Measurements from ENCODE around the gene DMXL2.
"Not testable (repeated sequence)": the region's sequence is repeated elsewhere in the genome, so short reads cannot be mapped to it uniquely, and the experiment has no call there.

The DMXL2 gene

GRCh38 chr15:51621155-51621765 is 1.3 kb downstream of the DMXL2 start:
- no peak for DNase-seq

- DNase-seq = no peak
Observed at GRCh38 chr15:51620641-51621040, 1.9 kb downstream of the DMXL2 start.

- DNase-seq = no peak
Observed at GRCh38 chr15:51620122-51620521, 2.4 kb downstream of the DMXL2 start.

GRCh38 chr15:51619331-51620035 is 3.1 kb downstream of the DMXL2 start:
- DNase-seq = no peak

GRCh38 chr15:51617886-51618285 is 4.7 kb downstream of the DMXL2 start:
- no peak for DNase-seq

GRCh38 chr15:51613951-51614350 is 8.6 kb downstream of the DMXL2 start:
- DNase-seq = no peak

- DNase-seq = not testable (repeated sequence)
Observed at GRCh38 chr15:51612669-51613068, 9.9 kb downstream of the DMXL2 start.

- DNase-seq = not testable (repeated sequence)
Observed at GRCh38 chr15:51603462-51603948, 19.1 kb downstream of the DMXL2 start.

- no peak for DNase-seq
Observed at GRCh38 chr15:51603002-51603401, 19.6 kb downstream of the DMXL2 start.

- DNase-seq = no peak
Observed at GRCh38 chr15:51602484-51602883, 20.1 kb downstream of the DMXL2 start.

GRCh38 chr15:51601801-51602200 is 20.8 kb downstream of the DMXL2 start:
- no peak for DNase-seq

GRCh38 chr15:51600114-51600513 is 22.5 kb downstream of the DMXL2 start:
- DNase-seq = no peak

- DNase-seq = no peak
Observed at GRCh38 chr15:51589881-51590568, 32.5 kb downstream of the DMXL2 start.

- DNase-seq = no peak
Observed at GRCh38 chr15:51588966-51589365, 33.6 kb downstream of the DMXL2 start.

GRCh38 chr15:51585986-51586385 is 36.6 kb downstream of the DMXL2 start:
- no peak for DNase-seq

GRCh38 chr15:51580982-51581381 is 41.6 kb downstream of the DMXL2 start:
- DNase-seq = no peak

GRCh38 chr15:51580385-51580784 is 42.2 kb downstream of the DMXL2 start:
- no peak for DNase-seq

- DNase-seq = no peak
Observed at GRCh38 chr15:51579012-51579411, 43.6 kb downstream of the DMXL2 start.

GRCh38 chr15:51577636-51578304 is 44.8 kb downstream of the DMXL2 start:
- DNase-seq = no peak

- DNase-seq = no peak
Observed at GRCh38 chr15:51576911-51577500, 45.6 kb downstream of the DMXL2 start.

GRCh38 chr15:51576286-51576850 is 46.2 kb downstream of the DMXL2 start:
- no peak for DNase-seq

GRCh38 chr15:51575775-51576174 is 46.8 kb downstream of the DMXL2 start:
- no peak for DNase-seq

- not testable (repeated sequence) for DNase-seq
Observed at GRCh38 chr15:51573352-51573751, 49.2 kb downstream of the DMXL2 start.

All from DMS153 (cell line).